Astrocyte (in vitro differentiated cells and primary cell): ENCODE data around the gene STUB1. TPM values are rescaled to one million over a fixed set of nuclear protein-coding genes. Genes with fewer than 3 reads are reported as not detected.
A peak's percentile ranks its signal among the peaks of the same experiment; 100 is the strongest.

ENCODE experiments used
- DNase-seq: peaks from one replicate; pipeline ENCODE4 v3.0.0-alpha.2; 2010; ENCODE audit warnings: low read depth
- FAIRE-seq: peaks from 2 replicates; lab custom pipeline; 2011; peaks lifted over from hg19 to GRCh38; lab: Jason Lieb, UNC
- H2AFZ ChIP-seq: 2 replicates; pipeline ENCODE4 v1.6.0; 2012; ENCODE audit warnings: low read depth, low read length, inconsistent platforms
- H3K27ac ChIP-seq: 2 replicates; pipeline ENCODE4 v1.5.1; 2011; ENCODE audit warnings: low read depth, low read length, inconsistent platforms
- H3K27me3 ChIP-seq: 2 replicates; pipeline ENCODE4 v1.6.0; 2011; ENCODE audit warnings: low read length, inconsistent platforms; ENCODE audit not compliant: insufficient read depth
- H3K36me3 ChIP-seq: 2 replicates; pipeline ENCODE4 v1.5.1; 2011; ENCODE audit warnings: low read length, inconsistent platforms; ENCODE audit not compliant: insufficient read depth
- H3K4me1 ChIP-seq: 2 replicates; pipeline ENCODE4 v1.5.1; 2011; ENCODE audit warnings: low read length, inconsistent platforms; ENCODE audit not compliant: insufficient read depth
- H3K4me2 ChIP-seq: 2 replicates; pipeline ENCODE4 v1.6.0; 2012; ENCODE audit warnings: low read length, inconsistent platforms
- H3K4me3 ChIP-seq: 2 replicates; pipeline ENCODE4 v1.5.1; 2011; ENCODE audit warnings: low read depth, mild to moderate bottlenecking, low read length, inconsistent platforms; ENCODE audit not compliant: insufficient read depth
- H3K79me2 ChIP-seq: 2 replicates; pipeline ENCODE4 v1.6.0; 2012; ENCODE audit warnings: mild to moderate bottlenecking, low read length, inconsistent platforms; ENCODE audit not compliant: insufficient read depth
- H3K9ac ChIP-seq: 2 replicates; pipeline ENCODE4 v1.6.0; 2012; ENCODE audit warnings: mild to moderate bottlenecking, low read length, inconsistent platforms
- H3K9me3 ChIP-seq: 2 replicates; pipeline ENCODE4 v1.5.1; 2012; ENCODE audit warnings: low read depth, mild to moderate bottlenecking, low read length, inconsistent platforms; ENCODE audit not compliant: insufficient read depth
- H4K20me1 ChIP-seq: 2 replicates; pipeline ENCODE4 v1.6.0; 2012; ENCODE audit warnings: low read length, inconsistent platforms; ENCODE audit not compliant: insufficient read depth
- H3K27ac Mint-ChIP-seq: one replicate; pipeline ENCODE4 v1.8.0; 2021; ENCODE audit warnings: mild to moderate bottlenecking, mixed read lengths; ENCODE audit not compliant: unreplicated experiment
- H3K27me3 Mint-ChIP-seq: one replicate; pipeline ENCODE4 v1.8.0; 2021; ENCODE audit warnings: low read depth, mixed read lengths; ENCODE audit not compliant: unreplicated experiment
- H3K36me3 Mint-ChIP-seq: one replicate; pipeline ENCODE4 v1.8.0; 2021; ENCODE audit warnings: low read depth, mixed read lengths; ENCODE audit not compliant: unreplicated experiment
- H3K4me1 Mint-ChIP-seq: one replicate; pipeline ENCODE4 v1.8.0; 2021; ENCODE audit warnings: low read depth, mixed read lengths; ENCODE audit not compliant: unreplicated experiment
- H3K4me3 Mint-ChIP-seq: one replicate; pipeline ENCODE4 v1.8.0; 2021; ENCODE audit warnings: mild to moderate bottlenecking, moderate library complexity, mixed read lengths; ENCODE audit not compliant: unreplicated experiment
- H3K9me3 Mint-ChIP-seq: one replicate; pipeline ENCODE4 v1.8.0; 2021; ENCODE audit warnings: mild to moderate bottlenecking, mixed read lengths; ENCODE audit not compliant: unreplicated experiment
- CTCF ChIP-seq: IDR thresholded peaks from 2 replicates; pipeline ENCODE4 v1.5.1; 2011; ENCODE audit warnings: low read depth, mild to moderate bottlenecking, inconsistent platforms, low read length, moderate library complexity; ENCODE audit not compliant: insufficient read depth
- EZH2 ChIP-seq: IDR thresholded peaks from 2 replicates; pipeline ENCODE4 v1.6.1; 2012; ENCODE audit warnings: mild to moderate bottlenecking, low read length, inconsistent platforms; ENCODE audit not compliant: insufficient read depth
- total RNA-seq: library from RNA; stranded (reverse); gene quantifications from 2 replicates; pipeline ENCODE4 v1.2.1, GENCODE V29; 2021

The STUB1 gene
- total RNA-seq, 1 donor from 2014 or later = 140 TPM

DNA sequence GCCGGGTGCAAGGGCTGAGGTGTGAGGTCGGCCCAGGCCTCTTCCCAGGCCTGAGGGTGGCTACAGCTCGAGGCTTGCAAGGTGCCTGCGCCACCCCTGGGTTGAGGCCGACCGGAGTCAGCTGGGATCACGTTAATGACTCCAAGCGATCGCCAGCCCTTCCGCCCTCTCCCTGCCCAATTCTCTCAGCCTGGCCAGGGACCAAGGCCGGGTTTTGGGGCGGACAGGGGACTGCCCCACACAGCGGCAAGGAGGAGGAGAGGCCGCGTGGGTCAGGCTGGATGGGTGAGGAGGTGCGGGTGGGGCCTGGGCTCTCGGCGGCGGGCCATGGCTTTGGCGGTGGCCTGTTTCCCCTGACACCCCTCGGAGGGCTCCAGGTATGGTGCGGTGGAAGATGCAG lies 13.2 kb downstream of the STUB1 start:
- Histone ChIP-seq H3K9ac (no peak overlapping the region), H3K9me3 (no peaks in the 10 kb centered on the region), H3K4me2 (no peak overlapping the region), H4K20me1 (no peaks in the 10 kb centered on the region), H3K79me2 (peaks cover 14% of the 10 kb centered on the region), H2AFZ (no peak overlapping the region), H3K4me1 (peaks cover 5% of the 10 kb centered on the region), H3K36me3 (no peaks in the 10 kb centered on the region), H3K4me3 (no peak overlapping the region), H3K27me3 (peaks cover 12% of the 10 kb centered on the region), H3K27ac (no peak overlapping the region)
- FAIRE-seq = no peak
- H3K4me3 Mint-ChIP-seq = no peak overlapping the region
- H3K36me3 Mint-ChIP-seq = no peaks in the 10 kb centered on the region
- TF ChIP-seq EZH2 = peak; percentile 72
- no peak for TF ChIP-seq CTCF
- H3K27me3 Mint-ChIP-seq = peaks cover 32% of the 10 kb centered on the region
- no peak overlapping the region for H3K27ac Mint-ChIP-seq
- no peak for DNase-seq
- H3K9me3 Mint-ChIP-seq = no peaks in the 10 kb centered on the region
- peaks cover 2% of the 10 kb centered on the region for H3K4me1 Mint-ChIP-seq

GRCh38 chr16:693766-694165 lies 13.6 kb downstream of the STUB1 start:
- H3K4me1 ChIP-seq = peaks cover 5% of the 10 kb centered on the region
- Mint-ChIP-seq H3K4me1 (peaks cover 2% of the 10 kb centered on the region), H3K27me3 (peaks cover 34% of the 10 kb centered on the region), H3K4me3 (no peak overlapping the region), H3K27ac (no peak overlapping the region), H3K36me3 (no peaks in the 10 kb centered on the region), H3K9me3 (no peaks in the 10 kb centered on the region)
- H3K4me2 ChIP-seq = no peak overlapping the region
- no peaks in the 10 kb centered on the region for H4K20me1 ChIP-seq
- H3K79me2 ChIP-seq = peaks cover 12% of the 10 kb centered on the region
- no peak overlapping the region for H2AFZ ChIP-seq
- DNase-seq (no peak), FAIRE-seq (no peak)
- TF ChIP-seq CTCF (no peak), EZH2 (peak; percentile 1)
- H3K9ac ChIP-seq = no peak overlapping the region
- peaks cover 13% of the 10 kb centered on the region for H3K27me3 ChIP-seq
- H3K27ac ChIP-seq = no peak overlapping the region
- H3K9me3 ChIP-seq = no peaks in the 10 kb centered on the region
- H3K4me3 ChIP-seq = no peak overlapping the region
- no peaks in the 10 kb centered on the region for H3K36me3 ChIP-seq

DNA sequence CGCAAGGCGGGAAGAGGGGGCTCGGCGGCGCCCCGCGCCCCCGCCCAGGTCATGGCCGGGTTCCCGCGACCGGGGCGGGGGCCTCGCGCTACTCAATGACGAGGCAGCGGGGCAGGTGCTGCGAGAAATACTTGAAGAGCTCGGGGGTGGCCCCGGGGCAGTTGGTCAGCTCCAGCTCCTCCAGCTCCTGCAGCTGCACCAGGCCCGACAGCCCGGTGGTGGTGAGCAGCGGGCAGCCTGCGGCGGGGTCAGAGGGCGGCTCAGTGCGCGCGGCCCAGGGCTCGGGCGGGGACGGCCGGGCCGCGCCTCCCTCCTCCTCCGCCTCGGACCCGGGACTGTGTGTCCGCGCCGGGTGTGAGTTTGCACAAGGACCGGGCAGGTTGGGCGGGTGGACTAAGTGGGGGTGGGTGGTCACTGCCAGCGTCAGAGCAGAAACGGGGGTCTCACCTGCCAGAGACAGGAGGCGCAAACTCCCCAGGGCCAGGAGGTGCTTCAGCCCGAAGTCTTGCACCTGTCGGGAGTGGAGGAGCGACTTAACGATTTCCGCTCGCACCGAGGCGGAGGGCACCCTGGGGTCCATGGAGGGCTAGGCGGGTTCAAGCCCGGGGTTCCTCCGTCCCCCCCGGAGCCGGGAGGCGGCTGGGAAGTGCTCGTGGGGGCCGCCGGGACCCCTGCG lies 14.1 kb downstream of the STUB1 start:
- no peak overlapping the region for H3K4me2 ChIP-seq
- Mint-ChIP-seq H3K4me3 (no peak overlapping the region), H3K4me1 (peaks cover 2% of the 10 kb centered on the region), H3K27ac (no peak overlapping the region), H3K27me3 (peaks cover 37% of the 10 kb centered on the region), H3K36me3 (no peaks in the 10 kb centered on the region), H3K9me3 (no peaks in the 10 kb centered on the region)
- H3K4me3 ChIP-seq = no peak overlapping the region
- no peaks in the 10 kb centered on the region for H3K36me3 ChIP-seq
- H4K20me1 ChIP-seq = no peaks in the 10 kb centered on the region
- H3K27ac ChIP-seq = no peak overlapping the region
- TF ChIP-seq EZH2 (peak; percentile 81), CTCF (no peak)
- H2AFZ ChIP-seq = no peak overlapping the region
- H3K79me2 ChIP-seq = peaks cover 6% of the 10 kb centered on the region
- DNase-seq = no peak
- H3K9ac ChIP-seq = no peak overlapping the region
- FAIRE-seq = no peak
- peaks cover 13% of the 10 kb centered on the region for H3K27me3 ChIP-seq
- no peaks in the 10 kb centered on the region for H3K9me3 ChIP-seq
- peaks cover 5% of the 10 kb centered on the region for H3K4me1 ChIP-seq
